Inferior parietal cortex (tissue), 1 donor: ENCODE data around the gene YJU2.
"Not testable (repeated sequence)": the region's sequence is repeated elsewhere in the genome, so short reads cannot be mapped to it uniquely, and the experiment has no call there.

Experiments
- DNase-seq: peaks from one replicate; pipeline ENCODE4 v3.0.0-alpha.2; 2016; ENCODE audit errors: extremely low spot score

YJU2 gene

DNA sequence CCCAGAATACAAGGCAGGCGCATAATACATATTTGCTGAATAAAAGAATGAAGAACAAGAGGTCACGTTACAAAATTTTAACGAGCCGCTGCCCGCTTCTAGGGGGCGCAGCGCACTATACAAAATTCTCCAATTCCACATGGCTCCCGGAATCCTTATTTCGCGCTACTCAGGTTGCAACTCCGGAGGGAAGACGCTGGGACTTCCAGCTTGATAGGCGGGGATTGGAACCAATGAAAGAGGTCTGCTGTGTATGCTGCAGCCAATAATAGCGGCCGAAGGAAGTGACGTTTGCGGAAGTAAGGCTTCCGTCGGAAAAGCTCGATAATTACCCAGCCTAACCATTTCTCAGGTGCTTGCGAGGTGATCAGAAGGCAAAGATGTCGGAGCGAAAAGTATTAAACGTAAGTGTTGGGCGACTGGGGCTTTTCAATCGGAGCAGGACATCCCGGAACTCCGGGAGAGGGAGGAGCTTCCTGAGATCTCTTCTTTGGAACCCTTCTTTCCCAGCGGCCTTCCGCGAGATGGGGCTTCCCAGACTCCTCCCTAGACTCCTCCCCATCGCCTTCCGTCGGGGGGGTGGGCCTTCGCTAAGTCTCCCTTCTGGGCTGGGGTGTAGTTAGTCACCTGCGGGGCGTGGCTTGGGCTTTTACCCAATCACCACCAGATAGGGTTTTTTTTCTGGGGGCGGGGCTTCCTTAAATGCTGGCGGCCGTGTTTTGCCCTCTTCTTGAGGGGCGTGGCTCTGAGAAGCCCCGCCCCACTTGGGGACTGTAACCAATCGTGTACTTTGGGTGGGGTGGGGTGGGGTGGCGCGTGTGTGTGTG is at the start of gene YJU2:
Gene YJU2 (plus strand): TSS at position 314 of the 827 bp plus-strand sequence. CDS start 67 bp downstream, at position 381.
- DNase-seq: peak; percentile 99

DNA sequence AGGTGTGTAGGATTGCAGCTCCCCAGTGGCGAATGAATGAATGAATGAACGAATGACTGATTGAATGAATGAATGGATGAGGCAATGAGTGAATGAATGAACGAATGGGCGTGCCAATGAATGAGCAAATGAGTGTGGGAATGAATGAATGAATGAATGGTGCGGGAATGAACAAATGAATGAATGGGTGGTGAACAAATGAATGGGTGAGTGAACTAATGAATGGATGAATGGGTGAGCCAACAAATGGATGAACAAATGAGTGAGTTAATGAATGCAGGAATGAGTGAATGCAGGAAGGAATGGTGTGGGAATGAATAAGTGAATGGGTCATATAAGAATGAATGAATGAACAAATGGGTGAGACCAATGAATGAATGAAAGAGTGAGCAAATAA is 49.7 kb upstream of the YJU2 start:
- DNase-seq: no peak

DNA sequence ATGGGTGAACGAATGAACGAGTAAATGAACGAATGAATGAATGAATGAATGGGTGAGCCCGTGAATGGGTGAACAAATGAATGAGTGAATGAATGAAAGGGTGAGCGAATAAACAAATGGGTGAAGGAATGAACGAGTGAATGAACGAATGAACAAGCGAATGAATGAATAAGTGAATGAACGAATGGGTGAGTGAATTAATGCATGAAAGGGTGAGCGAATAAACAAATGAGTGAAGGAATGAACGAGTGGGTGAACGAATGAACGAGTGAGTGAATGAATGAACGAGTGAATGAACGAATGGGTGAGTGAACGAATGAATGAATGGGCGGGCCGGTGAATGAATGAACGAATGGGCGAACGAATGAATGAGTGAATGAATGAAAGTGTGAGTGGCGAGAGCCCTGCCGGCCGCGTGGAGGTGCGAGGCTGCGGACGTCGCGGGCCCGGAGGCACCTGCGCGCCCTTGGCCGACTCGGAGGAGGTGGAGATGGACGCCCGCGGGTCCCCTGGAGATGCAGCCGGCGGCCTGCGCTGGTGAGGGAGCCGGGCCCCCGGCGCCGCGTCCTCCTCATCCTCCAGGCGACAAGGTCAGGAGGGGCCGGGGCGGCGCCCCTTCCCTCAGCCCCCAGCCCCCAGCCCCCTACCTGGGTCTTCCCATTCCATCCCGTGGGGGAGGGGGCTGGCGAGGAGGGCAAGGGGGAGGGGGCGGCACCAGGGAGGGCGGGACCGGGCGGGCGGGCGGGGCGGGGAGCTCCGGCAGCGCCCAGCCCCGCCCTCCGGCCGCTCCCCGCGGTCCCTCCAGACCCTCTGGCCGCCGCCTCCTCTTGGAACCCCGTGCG is 49.0 kb upstream of the YJU2 start:
- DNase-seq: no peak

DNA sequence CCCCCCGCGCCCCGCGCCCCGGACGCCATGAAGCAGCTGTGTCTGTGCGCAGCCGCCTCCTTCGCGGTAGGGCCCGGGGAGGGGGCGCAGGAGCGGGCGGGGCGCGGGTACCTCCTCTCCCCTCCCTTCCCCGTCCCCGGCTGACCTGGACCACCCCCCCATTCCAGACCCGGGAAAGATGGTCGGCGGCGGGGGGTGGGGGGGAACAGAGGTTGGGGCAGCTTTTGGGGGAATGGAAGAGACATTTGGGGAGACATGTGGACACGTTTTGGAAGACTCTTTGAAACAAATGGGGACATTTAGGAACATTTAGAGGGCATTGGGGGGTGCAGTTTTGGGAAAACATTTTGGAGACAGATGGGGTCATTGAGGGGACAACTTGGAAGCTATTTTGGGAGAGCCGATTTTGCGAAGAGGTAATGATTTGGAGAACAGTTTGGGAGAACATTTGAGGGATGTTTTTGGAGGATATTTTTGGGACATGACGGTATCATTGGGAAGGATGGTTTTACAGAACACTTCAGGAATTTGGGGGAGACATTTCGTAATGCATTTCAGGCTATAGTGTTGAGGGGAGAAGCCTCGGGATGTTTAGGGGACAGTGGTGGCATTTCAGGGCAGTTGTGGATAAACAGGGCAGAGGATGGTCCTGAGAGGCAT is 48.3 kb upstream of the YJU2 start:
- DNase-seq: peak; percentile 22

DNA sequence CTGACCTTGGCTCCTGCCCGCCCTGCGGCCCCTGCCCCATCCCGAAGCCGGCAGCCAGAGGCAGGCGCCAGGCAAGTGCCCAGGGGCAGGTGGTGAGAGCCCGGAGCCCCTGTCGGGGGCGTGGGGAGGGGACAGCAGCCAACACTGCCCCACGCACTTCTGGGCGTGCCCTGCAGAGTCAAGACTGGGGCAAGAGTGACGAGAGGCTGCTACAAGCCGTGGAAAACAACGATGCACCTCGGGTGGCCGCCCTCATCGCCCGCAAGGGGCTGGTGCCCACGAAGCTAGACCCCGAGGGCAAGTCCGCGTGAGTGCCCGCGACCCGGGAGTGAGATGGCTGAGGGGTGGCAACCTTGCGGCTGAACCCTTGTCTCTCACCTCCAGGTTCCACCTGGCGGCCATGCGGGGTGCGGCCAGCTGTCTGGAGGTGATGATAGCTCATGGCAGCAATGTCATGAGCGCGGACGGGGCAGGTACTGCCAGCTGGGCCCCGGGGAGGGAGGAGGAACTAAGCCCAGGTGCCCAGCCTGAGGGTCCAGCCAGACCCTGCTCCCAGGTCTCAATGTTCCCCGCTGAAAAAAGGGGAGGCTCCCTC is 47.1 kb upstream of the YJU2 start:
- DNase-seq: no peak

DNA sequence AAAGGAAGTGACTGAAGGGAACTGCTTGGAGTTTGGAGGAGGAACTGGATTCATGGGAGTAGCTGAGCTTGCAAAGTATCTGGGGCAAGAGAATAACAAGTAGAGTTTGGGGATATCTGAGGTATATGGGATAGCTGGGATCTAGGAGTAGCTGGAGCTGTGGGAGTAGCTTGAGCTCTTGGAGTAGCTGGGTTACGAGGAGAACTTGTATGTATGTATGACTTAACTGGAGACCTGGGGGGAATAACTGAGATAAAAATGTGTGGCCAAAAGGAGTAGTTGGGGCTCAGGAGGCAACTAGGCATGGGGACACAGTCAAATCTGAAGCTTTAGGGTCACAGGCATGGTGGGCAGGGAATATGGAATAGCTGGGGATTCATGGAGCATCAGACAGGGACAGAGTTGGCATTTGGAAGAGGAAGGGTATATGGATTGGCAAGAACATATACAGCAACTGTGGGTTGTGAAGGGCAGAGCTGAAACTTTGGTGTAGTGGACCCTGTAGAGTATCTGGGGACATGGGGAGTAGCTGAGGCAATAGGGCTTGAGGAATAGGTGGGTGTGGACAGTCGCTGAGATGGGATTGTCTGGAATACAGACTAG is 45.8 kb upstream of the YJU2 start:
- DNase-seq: no peak

DNA sequence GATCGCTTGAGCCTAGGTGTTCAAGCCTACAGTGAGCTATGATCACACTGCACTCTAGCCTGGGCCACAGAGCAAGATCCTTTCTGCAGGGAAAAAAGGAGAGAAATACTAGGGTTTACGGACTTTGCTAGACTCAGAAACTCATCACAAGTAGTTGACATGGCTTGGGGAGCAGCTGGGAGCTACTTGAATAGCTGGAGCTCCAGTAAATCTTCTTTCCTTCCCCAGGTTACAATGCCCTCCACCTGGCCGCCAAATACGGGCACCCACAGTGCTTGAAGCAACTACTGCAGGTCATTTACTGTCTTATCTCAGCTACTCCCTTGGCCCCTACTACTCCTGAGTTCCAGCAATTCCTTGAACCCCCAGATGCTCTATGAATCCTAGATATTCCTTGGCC is 45.1 kb upstream of the YJU2 start:
- DNase-seq: no peak

DNA sequence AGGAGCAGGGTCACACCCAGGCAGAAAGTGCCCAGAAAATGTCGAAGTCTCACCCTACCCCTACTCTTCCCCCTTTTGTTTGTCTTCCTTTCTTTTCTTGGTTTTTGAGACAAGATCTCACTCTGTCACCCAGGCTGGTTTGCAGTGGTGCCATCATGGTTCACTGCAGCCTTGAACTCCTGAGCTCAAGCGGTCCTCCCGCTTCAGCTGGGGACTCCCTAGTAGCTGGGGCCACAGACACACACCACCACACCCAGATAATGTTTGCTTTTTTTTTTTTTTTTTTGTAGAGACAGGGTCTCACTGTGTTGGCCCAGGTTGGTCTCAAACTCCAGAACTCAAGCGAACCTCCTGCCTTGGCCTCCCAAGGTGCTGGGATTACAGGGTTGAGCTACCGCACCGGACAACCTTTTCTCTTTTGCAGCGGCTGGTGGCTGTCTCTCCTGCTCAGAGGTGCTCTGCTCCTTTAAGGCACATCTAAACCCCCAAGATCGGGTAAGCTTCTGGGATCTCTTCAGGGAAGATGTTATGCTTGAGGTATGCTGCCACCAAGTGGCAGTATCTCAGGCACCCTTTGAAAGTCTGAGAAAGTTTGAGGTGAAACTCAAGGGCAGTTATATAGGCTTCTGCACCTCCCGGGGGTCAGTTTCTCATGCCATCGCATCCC is 39.9 kb upstream of the YJU2 start:
- DNase-seq: no peak

DNA sequence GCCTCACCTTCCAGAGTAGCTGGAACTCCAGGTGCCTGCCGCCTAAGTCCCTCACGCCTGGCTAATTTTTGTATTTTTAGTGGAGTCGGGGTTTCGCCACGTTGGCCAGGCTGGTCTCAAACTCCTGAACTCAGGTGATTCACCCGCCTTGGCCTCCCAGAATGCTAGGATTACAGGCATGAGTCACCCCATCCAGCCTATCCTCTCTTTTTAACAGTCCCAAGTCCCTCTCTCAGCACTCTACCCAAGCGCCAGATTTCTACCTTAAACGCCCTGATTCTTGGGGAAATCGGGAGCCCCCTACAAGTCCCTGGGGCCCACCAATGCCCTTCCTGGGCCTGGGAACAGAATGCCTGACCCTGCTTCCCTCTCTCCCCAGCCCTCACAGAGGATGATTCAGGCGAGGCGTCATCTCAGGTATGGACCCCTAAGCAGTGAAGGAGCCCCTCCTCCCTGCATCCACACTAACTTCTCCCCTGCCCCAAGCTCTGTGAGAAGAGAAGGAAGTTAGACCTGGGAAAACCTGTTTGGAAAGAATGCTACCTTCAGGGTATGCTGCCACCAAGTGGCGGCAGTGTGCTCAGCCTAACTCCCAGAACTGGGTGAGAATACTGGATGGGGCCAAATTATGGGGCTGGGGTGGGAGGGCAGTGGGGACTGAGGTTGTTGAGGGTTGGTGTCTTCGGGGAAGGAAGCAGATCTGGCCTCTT is 38.3 kb upstream of the YJU2 start:
- DNase-seq: no peak

DNA sequence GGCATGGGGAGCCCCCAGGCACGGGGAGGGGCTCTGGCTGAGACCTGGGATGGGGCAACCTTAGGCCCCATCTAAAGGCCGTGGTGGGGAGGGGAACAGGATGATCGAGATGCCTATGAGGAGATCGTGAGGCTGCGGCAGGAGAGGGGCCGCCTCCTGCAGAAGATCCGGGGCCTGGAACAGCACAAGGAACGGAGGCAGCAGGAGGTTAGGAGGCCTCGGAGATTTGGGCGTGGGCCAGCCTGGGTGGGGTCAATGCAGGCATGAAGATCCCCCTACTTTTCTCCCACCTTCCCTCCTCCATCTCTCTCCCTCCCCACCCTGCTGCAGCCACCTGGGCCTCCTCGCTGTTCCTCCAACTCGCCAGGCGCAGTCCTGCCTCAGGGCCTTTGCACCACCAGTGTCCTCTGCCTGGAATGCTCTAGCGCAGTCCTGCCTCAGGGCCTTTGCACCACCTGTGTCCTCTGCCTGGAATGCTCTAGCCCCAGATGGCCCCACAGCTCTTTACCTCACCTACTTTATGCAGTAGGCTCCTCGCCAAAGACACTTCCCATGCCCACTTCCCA is 36.6 kb upstream of the YJU2 start:
- DNase-seq: no peak

DNA sequence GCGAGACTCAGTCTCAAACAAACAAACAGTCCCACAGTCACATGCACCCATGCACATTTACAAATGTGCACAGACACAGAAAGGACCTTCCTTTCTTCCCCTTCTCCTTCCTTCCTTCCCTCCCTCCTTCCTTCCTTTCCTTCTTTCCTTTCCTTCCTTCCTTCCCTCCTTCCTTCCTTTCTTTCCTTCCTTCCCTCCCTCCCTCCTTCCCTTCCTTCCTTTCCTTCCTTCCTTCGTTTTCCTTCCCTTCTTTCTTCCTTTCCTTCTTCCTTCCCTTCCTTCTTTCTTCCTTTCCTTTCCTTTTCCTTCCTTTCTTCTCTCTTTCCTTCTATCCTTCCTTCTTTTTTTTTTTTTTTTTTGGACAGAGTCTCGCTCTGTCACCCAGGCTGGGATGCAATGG is 33.8 kb upstream of the YJU2 start:
- no peak for DNase-seq

DNA sequence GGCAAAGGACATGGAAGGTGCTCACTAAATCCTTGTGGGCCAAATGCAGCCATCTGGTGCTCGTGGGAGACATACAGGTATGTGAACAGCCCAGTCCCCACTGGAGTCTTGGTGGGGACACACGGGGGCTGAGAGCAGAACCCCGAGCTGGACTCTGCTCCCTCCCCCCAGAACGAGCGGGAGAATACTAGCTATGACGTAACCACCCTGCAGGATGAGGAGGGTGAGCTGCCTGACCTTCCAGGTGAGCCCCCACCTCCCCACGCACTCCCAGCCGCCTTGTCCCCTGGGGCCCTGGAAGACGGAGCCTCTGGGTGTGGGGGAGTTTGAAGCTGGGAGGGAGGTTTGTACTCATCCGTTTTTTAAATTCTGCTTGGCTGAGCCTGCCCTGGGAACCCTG is 31.1 kb upstream of the YJU2 start:
- DNase-seq: no peak

DNA sequence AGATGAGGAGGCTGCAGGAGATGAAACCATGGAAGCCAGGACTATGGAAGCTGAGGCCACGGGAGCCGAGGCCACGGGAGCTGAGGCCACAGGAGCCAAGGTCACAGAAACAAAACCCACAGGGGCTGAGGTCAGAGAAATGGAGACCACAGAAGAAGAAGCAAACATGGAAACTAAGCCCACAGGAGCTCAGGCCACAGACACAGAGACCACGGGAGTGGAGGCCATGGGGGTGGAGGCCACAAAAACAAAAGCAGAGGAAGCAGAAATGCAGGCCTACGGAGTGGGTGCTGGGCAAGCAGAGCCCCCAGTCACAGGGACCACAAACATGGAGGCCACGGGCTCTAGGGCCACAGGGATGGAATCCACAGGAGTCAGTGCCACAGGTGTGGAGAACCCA is 30.0 kb upstream of the YJU2 start:
- DNase-seq: no peak

DNA sequence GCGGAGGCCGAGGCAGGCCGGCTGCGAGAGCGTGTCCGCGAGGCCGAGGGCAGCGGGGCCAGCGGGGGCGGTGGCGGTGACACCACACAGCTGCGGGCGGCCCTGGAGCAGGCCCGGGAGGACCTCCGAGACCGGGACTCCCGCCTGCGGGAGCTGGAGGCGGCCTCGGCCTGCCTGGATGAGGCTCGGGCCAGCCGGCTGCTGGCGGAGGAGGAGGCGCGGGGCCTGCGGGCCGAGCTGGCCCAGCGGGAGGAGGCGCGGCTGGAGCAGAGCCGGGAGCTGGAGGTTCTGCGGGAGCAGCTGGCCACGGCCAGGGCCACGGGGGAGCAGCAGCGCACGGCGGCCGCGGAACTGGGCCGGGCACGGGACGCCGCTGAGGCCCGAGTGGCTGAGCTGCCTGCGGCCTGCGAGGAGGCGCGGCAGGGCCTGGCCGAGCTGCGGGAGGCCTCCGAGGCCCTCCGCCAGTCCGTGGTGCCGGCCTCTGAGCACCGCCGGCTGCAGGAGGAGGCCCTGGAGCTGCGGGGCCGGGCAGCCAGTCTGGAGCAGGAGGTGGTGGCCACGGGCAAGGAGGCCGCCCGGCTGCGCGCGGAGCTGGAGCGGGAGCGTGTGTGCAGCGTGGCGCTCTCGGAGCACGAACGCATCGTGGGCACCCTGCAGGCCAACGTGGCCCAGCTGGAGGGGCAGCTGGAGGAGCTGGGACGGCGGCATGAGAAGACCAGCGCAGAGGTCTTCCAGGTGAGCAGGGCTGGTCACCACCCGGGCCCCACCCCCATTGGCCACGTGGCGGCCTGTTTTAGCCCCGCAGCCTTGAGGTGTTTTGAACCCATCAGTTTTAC is 29.2 kb upstream of the YJU2 start:
- DNase-seq: no peak

DNA sequence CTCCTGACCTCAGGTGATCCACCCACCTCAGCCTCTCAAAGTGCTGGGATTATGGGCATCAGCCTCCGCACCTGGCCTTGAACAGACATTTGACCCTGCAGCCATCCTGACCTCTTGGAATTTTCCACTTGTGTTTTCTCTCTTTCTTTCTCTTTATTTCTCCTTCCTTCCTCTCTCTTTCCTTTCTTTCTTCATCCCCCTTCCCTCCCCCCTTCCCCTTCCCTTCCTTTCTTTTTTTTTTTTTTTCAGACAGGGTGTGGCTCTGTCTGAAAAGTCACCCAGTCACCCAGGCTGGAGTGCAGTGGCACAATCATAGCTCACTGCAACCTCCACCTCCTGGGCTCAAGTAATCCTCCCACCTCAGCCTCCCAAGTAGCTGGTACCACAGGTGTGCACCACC is 28.4 kb upstream of the YJU2 start:
- not testable (repeated sequence) for DNase-seq

DNA sequence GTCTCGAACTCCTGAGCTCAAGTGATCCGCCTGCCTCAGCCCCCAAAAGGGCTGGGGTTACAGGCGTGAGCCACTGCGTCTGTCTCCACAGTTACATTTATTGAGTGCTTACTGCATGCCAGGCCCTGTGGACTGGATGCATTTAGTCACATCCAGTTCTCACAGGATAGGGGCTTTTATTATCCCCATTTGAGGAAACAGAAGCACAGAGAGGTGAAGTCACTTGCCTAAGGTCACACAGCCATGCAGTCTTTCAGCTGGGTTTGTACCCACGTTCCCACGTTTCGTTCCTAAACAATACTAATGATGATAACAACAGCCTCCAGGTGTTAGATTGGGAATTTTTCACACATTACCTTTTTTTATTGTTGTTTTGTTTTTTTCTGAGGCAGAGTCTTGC is 26.7 kb upstream of the YJU2 start:
- no peak for DNase-seq

DNA sequence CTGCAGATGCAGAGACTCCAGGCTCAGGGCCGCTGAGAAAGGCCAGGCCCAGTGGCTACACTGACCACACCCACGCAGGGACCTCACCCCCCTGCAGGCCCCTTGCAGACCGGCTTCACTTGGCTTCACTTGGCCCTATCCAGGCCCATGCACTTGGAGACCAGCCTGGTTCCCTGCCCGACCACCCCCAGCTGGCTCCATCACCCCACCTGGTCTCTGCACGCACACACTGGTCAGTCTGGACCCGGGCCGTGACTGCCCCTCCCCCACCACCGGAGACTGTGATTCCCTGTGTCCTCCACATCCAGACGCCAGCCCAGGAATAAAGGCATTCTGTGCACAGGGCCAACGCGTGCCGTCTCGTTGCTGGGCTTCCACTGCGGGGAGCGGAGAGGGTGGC is 22.4 kb upstream of the YJU2 start:
- DNase-seq: no peak

DNA sequence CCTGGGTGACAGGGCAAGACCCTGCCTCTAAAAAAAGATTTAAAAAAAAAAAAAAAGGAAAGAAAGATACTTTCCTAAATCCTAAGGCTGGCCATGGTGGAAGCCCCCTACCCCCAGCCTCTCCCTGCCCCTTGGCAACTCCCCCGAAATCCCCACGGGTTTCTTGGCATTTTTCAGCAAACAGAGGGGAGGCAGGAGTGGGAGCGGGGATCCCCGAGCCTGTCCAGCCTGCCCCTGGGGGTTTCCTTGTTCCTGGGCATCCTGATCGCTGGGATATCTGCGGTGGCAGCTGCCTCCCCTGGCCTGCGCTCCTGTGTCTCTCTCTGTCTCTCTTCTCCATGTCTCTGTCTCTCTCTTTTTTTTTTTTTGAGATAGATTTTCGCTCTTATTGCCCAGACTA is 21.0 kb upstream of the YJU2 start:
- no peak for DNase-seq

DNA sequence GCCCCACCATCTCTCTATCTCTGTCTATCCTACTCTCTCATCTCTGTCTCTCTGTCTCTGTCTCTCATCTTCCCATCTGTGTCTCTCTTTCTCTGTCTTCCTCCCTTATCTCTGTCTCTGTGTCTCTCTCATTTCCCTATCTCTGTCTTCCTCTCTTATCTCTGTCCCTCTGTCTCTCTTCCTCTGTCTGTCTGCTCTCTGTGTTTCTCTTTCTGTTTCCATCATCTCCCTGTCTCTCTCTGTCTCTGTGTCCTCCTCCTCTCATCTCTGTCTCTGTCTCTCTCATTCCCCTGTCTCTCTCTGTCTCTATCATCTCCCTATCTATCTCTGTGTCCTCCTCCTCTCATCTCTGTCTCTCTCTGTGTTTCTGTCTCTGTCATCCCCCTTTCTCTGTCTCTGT is 19.1 kb upstream of the YJU2 start:
- no peak for DNase-seq
